Right lobe of liver (tissue), 6 donors: ENCODE data around the gene WNK2. TPM values are rescaled to one million over a fixed set of nuclear protein-coding genes. Genes with fewer than 3 reads are reported as not detected.

ENCODE experiments used
- ATAC-seq, 4 donors: fragments of 200-7000 bp; cut with Tn5 transposase; one replicate each; pipeline ENCODE4 v1.9.1; 2020; ENCODE audit warnings: mild to moderate bottlenecking in 4 of 4, moderate library complexity in 4 of 4
- DNase-seq, 3 donors: peaks; one replicate each; pipeline ENCODE4 v3.0.0-alpha.2; 2020
- H3K27ac ChIP-seq, 3 donors: fragments of 200-600 bp; one replicate each; pipeline ENCODE4 v1.8.0; 2022
- H3K27me3 ChIP-seq, 2 donors: fragments of 200-600 bp; one replicate each; pipeline ENCODE4 v1.8.0; 2022
- H3K36me3 ChIP-seq, 4 donors: fragments of 200-600 bp; sonication (generic) in 1 of 4; one replicate each; pipeline versions ENCODE4 v1.5.1 to v1.8.0; 2017 to 2022; ENCODE audit warnings: control low read depth in 1 of 4
- H3K4me1 ChIP-seq, 4 donors: fragments of 200-600 bp; sonication (generic) in 1 of 4; one replicate each; pipeline versions ENCODE4 v1.5.1 to v1.8.0; 2017 to 2022; ENCODE audit warnings: control low read depth in 1 of 4
- H3K4me3 ChIP-seq, 3 donors: fragments of 200-600 bp; one replicate each; pipeline ENCODE4 v1.8.0; 2022
- H3K9me3 ChIP-seq, 4 donors: fragments of 200-600 bp; sonication (generic) in 1 of 4; one replicate each; pipeline versions ENCODE4 v1.5.1 to v1.8.0; 2017 to 2022; ENCODE audit warnings: control low read depth in 1 of 4
- POLR2A ChIP-seq: fragments of 450-650 bp; IDR thresholded peaks from one replicate; pipeline ENCODE4 v1.6.1; 2017; ENCODE audit warnings: antibody characterized with exemption, mild to moderate bottlenecking
- WGBS: methylation state at CpG from one replicate; pipeline ENCODE4 v1.1.6; 2018; ENCODE audit warnings: low coverage, low lambda C conversion rate; ENCODE audit not compliant: insufficient coverage; ENCODE audit errors: missing lambda C conversion rate; 5-methylcytosine and 5-hydroxymethylcytosine counted together
- intact Hi-C, 2 donors: fragments of 100-400 bp; cut with DNase I; formaldehyde crosslinking; loops; one replicate each; pipeline versions ENCODE4 v1.11.2 to v1.14.1; 2022
- total RNA-seq, 6 experiments: library from RNA; depleted of rRNA in 2 of 6; stranded (reverse); fragments of >200 nt in 2 of 6; fragmentation: NEBNext Ultra II Directional in 3 of 6; extraction: Animal tissue kit (Norgen Biotek cat#: 25700) in 3 of 6; gene quantifications; one replicate each; pipeline versions ENCODE4 v1.1.0 to v1.2.4, GENCODE V29; 2016 to 2023
- TF ChIP-seq, protein P1 (sequence below), 4 donors: fragments of 200-600 bp in 3 of 4; fragments of 450-650 bp in 1 of 4; IDR thresholded peaks; one replicate each; pipeline versions ENCODE4 v1.5.1 to v1.8.0; 2016 to 2022; ENCODE audit warnings: antibody characterized with exemption in 4 of 4, mild to moderate bottlenecking in 2 of 4
- donor health status: DM: no; HTN: yes; CAD: no.
- donor health status: DM: no; HTN: no; CAD: no.
- donor health status: DM: no; HTN: no; CAD: no.
- donor health status: DM: no; HTN: yes; CAD: no.
- donor health status: DM: no; HTN: yes; CAD: no.

WNK2 gene
- total RNA-seq, 6 experiments from 2014 or later = 0.43 to 3.6 (median 1.3) TPM

DNA sequence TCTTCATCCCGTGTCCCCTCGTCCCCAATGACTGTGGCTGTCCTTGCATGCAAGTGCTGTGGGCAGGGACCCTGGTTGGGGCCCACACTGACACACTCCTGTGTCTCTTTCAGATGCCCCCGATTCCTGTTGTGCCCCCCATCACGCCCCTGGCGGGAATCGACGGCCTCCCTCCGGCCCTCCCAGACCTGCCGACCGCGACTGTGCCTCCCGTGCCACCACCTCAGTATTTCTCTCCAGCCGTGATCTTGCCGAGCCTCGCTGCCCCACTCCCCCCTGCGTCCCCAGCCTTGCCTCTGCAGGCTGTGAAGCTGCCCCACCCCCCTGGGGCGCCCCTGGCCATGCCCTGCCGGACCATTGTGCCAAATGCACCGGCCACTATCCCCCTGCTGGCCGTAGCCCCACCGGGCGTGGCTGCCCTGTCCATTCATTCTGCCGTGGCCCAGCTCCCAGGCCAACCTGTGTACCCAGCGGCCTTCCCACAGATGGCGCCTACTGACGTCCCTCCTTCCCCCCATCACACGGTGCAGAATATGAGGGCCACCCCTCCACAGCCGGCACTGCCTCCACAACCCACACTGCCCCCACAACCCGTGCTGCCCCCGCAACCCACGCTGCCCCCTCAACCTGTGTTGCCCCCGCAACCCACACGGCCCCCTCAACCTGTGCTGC, 75.0 kb downstream of the WNK2 start:
- DNase-seq = peak; percentile 10 to 47 (median 34)
- no peak for ATAC-seq
- H3K27me3 ChIP-seq = no peaks in the 10 kb centered on the region
- WGBS = 76% methylated on average over 9 of the region's 33 CpGs
- no peaks in the 10 kb centered on the region for H3K4me1 ChIP-seq
- H3K4me3 ChIP-seq = no peak overlapping the region
- H3K36me3 ChIP-seq = no peaks in the 10 kb centered on the region
- TF ChIP-seq POLR2A = no peak
- TF ChIP-seq, protein P1, sequence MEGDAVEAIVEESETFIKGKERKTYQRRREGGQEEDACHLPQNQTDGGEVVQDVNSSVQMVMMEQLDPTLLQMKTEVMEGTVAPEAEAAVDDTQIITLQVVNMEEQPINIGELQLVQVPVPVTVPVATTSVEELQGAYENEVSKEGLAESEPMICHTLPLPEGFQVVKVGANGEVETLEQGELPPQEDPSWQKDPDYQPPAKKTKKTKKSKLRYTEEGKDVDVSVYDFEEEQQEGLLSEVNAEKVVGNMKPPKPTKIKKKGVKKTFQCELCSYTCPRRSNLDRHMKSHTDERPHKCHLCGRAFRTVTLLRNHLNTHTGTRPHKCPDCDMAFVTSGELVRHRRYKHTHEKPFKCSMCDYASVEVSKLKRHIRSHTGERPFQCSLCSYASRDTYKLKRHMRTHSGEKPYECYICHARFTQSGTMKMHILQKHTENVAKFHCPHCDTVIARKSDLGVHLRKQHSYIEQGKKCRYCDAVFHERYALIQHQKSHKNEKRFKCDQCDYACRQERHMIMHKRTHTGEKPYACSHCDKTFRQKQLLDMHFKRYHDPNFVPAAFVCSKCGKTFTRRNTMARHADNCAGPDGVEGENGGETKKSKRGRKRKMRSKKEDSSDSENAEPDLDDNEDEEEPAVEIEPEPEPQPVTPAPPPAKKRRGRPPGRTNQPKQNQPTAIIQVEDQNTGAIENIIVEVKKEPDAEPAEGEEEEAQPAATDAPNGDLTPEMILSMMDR (IDR thresholded peaks at IDR 0.05) = no peak
- intact Hi-C loops = no loop called here
- no peak overlapping the region for H3K27ac ChIP-seq
- H3K9me3 ChIP-seq = no peaks in the 10 kb centered on the region

DNA sequence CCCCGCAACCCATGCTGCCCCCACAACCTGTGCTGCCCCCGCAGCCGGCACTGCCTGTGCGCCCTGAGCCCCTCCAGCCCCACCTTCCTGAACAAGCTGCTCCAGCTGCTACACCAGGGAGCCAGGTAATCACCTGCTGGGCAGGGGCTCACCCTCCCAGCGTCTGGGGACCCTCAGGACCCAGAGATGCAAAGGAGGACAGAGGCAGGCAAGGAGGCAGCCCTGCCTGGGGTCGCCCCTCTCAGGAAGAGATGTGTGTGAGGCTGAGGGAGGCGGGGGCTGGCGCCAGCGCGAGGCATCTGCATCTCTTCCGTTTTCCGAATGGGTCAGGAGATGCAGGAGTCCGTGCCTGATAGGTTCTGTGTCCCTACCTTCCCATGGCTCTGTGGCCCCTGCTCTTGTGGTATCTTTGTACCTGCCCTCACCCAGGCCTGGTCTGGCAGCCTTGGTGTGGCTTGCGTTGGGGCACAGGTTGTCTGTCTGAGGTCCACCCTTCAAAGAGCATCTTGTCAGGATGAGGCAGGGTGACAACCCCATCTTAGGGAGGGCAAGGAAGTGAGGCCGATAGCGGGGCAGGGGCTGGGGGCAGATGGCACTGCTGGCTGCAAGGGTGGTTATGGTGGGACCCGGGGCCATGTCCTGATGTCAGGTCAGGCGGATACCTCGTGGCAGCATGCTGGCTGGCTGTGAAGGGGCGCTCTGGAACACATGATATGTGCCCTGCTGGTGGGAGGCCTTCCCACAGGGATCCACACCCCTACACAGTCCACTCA, 75.7 kb downstream of the WNK2 start:
- no peak for ATAC-seq
- intact Hi-C loops = no loop called here
- Histone ChIP-seq H3K4me3 (no peak overlapping the region), H3K36me3 (no peaks in the 10 kb centered on the region), H3K27me3 (no peaks in the 10 kb centered on the region), H3K27ac (no peak overlapping the region), H3K4me1 (no peaks in the 10 kb centered on the region), H3K9me3 (no peaks in the 10 kb centered on the region)
- peak in 1 of 3 donors; percentile 38 for DNase-seq
- TF ChIP-seq, protein P1 (IDR thresholded peaks at IDR 0.05) = no peak
- no peak for TF ChIP-seq POLR2A
- WGBS = 86% methylated on average over 6 of the region's 20 CpGs

DNA sequence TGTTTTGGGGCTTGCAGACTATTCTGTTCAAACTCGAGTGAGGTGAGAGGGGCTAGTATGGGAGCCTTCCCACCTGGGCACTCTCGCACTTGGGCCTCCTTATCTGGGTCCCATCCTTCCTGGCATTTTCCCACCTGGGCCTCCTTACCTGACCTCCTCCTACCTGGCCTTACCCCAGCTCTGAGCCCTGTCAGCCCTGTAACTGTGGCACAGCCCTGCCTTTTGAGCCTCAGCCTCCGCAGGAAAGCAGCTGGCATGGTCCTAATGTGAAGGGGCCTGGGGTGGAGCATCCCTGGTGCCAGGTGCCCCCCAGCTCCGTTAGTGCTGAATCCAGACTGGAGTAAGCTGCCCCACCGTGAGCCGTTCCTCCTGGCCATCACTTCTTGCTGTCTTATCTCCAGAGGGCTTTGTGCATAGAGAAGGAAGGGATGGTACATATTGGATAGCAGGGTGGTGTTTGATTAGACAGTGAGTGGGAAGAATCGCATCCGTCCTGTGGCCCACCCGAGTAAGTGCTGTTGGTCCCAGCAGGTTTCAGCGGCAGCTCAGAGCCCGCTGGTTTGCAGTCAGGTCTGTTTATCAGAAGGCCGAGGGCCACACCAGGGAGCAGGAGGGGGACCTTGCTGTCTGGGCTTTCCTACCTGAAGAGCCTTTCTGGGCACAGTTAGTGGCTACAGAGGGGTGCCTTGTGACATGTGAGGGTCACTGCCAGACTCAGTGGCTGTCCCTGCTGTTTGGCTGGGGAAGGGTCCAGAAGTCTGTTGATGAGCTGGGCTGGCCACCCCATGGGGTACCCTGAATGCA, 76.5 kb downstream of the WNK2 start:
- WGBS = 100% methylated on average over 1 of the region's 12 CpGs
- Histone ChIP-seq H3K27ac (no peak overlapping the region), H3K4me3 (no peak overlapping the region), H3K4me1 (no peaks in the 10 kb centered on the region), H3K9me3 (no peaks in the 10 kb centered on the region), H3K36me3 (no peaks in the 10 kb centered on the region), H3K27me3 (no peaks in the 10 kb centered on the region)
- DNase-seq (peak in 1 of 3 donors; percentile 32), ATAC-seq (no peak)
- intact Hi-C loops = no loop called here
- TF ChIP-seq, protein P1 (IDR thresholded peaks at IDR 0.05) = no peak
- TF ChIP-seq POLR2A = no peak

DNA sequence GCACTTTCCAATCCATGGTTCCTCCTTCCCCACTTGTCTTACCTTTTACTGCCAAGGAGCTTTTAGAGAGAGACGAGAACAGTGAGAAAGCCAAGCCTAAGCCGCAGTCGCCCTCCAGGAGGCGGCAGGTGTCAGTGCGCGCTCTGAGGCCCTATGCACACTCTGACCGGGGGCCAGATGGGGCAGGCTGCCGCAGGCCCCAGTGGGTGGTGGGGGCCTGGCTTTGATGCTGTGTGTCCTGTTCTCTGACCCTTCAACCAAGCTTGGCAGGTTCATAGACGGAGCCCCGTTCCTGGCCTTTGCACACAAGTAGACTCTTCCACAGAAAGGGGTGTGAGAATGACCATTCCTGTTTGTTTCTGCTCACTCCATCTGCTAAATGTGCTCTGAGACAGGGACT, 77.3 kb downstream of the WNK2 start:
- WGBS = 80% methylated on average over 1 of the region's 10 CpGs

More for the DNA sequence above, 77.3 kb downstream of the WNK2 start:
- no peak overlapping the region for H3K27ac ChIP-seq
- H3K36me3 ChIP-seq = no peaks in the 10 kb centered on the region
- TF ChIP-seq, protein P1 (IDR thresholded peaks at IDR 0.05) = no peak
- TF ChIP-seq POLR2A = no peak
- ATAC-seq (no peak), DNase-seq (no peak)
- H3K4me1 ChIP-seq = no peaks in the 10 kb centered on the region
- no peak overlapping the region for H3K4me3 ChIP-seq
- H3K27me3 ChIP-seq = no peaks in the 10 kb centered on the region
- H3K9me3 ChIP-seq = no peaks in the 10 kb centered on the region
- intact Hi-C loops = no loop called here
